IPS-11a (cell line): ENCODE results near the gene GIMAP7.
"Not testable (repeated sequence)": the region's sequence is repeated elsewhere in the genome, so short reads cannot be mapped to it uniquely, and the experiment has no call there.

ENCODE experiments used
- H3K4me3 ChIP-seq: one replicate; pipeline ENCODE4 v1.5.1; 2013; ENCODE audit warnings: low read depth, low read length, control low read depth

GIMAP7 gene

DNA sequence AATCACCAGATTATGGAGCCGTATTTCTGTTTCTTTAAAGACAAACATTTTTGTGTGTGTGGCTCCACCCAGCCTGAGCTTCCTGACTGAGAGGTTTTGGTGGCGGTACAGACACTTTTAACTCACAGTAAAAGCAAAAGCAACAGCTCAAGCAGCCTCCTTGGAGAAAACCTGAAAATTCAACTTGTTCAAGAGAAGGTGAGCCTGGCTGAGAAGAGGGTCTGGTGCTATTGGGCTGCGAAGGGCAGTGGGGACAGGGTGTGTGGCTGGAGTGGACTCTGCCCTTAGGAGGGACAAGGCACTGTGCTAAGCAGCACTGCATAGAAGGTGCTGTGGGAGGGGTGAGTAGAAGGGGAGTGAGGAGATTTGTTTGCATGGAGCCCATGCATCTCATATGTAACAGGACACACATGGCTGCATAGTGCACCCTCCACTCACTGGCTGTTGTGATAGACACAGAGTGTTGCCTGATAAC lies at the start of gene GIMAP7:
Gene GIMAP7, plus strand, starts transcription at position 125 of the 475 bp plus-strand sequence. CDS start 5,103 bp downstream, outside the sequence.
- no peak within 1 kb of the TSS for H3K4me3 ChIP-seq

DNA sequence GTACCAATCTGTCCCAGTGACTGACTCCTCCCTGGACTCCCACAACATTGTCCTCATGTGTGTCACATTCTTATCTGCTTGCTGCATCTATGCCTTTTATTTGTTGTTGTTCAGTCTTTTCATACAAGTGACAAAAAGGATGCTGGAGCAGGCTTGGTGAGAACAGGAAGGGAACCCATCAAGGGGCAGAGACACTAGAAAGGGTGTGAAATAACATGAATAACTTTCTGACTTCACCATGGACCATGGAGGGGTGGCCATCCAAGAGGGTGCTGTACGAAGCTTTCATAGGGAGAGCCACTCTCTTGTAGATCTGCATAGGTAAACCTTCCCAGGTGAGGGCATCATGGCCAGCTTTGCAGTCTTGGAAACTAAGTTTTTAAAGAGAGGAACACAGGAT lies 49.7 kb upstream of the GIMAP7 start:
- no peak overlapping the region for H3K4me3 ChIP-seq

DNA sequence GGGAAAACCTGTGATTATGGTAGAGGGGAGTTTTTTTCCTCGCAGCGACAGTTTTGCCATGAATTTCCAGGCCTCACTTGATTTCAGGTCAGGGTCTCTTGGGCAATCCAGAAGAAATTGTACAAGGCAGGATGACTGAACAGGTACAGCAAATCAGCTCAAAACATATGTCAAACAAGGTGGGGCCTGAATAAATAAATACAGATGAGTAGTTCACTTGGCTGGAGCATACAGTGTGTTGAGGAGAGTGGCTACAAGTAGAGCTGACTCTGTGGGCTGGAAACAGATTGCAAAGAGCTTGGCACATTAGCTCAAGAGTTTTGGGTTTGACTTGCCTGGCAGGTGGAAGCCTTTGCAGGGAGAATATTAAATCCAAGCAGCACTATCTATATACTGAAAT lies 49.3 kb upstream of the GIMAP7 start:
- no peak overlapping the region for H3K4me3 ChIP-seq

DNA sequence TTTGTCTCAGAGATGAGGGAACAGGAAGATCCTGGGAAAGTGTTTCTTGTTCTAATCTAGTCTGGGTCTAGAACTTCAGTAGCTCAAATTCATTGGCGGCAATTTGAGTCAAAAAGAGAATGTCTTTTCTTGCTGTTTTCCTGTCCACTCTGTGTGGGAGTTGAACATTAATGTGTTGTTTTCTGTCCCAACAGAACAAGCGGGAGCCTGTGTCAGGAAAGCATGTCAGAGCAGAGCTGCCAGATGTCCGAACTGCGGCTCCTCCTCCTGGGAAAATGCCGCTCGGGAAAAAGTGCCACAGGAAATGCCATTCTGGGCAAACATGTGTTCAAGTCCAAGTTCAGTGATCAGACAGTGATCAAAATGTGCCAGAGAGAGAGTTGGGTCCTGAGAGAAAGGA lies 48.2 kb upstream of the GIMAP7 start:
- no peak overlapping the region for H3K4me3 ChIP-seq

DNA sequence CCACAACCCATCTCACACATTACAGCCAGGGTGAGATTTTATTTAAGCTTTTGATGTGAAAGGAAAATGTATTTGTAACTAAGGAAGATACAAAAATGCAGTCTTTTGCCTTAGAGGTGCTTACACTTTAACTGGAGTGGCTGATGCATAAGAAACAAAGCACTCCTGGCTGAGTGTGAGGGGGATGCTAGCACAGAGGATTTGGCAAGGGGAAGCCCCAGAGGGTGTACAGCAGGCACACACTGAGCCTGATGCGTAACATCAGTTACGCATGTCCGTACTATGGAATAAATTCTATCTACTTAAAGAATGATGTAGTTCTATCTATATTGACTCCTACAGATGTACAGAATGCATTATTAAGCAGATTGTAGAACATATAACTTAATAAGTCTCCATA lies 46.4 kb upstream of the GIMAP7 start:
- no peak overlapping the region for H3K4me3 ChIP-seq

DNA sequence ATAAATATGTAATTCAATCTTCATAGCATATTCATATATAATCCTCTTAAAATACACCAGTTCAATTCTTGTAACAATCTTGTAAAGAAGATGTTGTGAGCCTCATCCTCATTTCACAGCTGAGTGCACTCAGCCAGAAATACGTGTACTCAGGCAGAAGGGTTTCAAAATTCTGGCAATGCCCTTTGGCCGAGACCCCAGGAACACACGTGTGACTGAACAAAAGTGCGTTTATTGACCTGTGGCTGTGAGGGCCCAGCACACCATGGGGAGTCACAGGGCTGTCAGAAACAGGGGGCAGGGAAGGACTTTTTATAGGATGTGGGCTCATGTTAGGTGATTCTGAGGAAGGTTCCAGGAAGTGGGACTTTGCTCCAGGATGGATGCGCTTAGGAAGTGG lies 42.8 kb upstream of the GIMAP7 start:
- H3K4me3 ChIP-seq = no peak overlapping the region

DNA sequence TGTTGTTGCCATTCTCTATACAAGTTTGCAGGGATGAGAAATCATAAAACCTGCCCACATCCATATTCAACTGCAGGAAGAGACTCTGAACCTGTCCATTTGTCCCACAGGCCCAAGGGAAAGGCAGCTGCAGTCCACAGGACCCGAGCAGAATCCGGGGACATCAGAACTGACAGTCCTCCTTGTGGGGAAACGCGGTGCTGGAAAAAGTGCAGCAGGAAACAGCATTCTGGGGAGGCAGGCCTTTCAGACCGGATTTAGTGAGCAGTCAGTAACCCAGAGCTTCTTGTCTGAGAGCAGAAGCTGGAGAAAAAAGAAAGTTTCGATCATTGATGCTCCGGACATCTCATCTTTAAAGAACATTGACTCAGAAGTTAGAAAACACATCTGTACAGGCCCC lies 40.8 kb upstream of the GIMAP7 start:
- H3K4me3 ChIP-seq = no peak overlapping the region

DNA sequence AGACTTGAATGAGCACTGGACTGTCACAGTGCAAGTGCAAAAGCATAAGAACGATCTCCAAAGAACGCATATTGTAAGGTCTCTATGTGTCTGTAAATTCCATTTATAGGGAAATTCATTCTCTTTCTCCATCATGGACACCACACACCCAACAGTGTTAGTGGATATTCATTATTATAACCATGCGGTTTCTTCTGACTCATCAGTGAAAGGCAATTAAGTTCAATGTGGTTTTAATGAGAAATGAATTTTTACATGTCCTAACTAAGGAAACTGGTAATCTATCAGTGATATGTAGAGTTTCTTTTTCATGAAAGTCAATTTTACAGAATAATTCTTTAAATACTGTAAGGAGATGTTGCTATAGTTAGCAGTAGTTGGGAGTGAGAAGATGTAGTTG lies 38.4 kb upstream of the GIMAP7 start:
- no peak overlapping the region for H3K4me3 ChIP-seq

DNA sequence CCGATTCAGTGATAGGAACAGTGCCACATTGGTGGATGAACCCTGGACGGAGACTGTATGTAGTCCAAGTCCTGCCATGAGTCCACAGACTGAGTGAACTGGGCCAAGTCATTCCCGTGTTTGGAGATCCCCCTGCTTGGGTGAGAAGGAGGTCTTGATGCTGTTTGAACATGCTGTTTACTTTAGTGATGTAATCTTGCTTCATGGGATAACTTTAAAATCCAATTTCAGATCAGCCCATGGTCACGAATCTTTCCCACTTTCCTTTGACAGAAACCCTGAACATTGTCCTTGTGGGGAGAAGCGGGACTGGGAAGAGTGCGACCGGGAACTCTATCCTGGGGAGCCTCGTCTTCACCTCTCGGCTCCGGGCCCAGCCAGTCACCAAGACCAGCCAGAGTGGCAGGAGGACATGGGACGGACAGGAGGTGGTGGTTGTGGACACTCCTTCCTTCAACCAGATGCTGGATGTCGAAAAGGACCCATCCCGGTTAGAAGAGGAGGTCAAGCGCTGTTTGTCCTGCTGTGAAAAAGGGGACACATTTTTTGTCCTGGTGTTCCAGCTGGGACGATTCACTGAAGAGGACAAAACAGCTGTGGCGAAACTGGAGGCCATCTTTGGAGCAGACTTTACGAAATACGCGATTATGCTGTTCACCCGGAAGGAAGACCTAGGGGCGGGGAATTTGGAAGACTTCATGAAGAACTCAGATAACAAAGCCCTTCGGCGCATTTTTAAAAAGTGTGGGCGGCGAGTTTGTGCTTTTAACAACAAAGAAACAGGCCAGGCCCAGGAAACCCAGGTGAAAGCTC lies 37.6 kb upstream of the GIMAP7 start:
- no peak overlapping the region for H3K4me3 ChIP-seq

DNA sequence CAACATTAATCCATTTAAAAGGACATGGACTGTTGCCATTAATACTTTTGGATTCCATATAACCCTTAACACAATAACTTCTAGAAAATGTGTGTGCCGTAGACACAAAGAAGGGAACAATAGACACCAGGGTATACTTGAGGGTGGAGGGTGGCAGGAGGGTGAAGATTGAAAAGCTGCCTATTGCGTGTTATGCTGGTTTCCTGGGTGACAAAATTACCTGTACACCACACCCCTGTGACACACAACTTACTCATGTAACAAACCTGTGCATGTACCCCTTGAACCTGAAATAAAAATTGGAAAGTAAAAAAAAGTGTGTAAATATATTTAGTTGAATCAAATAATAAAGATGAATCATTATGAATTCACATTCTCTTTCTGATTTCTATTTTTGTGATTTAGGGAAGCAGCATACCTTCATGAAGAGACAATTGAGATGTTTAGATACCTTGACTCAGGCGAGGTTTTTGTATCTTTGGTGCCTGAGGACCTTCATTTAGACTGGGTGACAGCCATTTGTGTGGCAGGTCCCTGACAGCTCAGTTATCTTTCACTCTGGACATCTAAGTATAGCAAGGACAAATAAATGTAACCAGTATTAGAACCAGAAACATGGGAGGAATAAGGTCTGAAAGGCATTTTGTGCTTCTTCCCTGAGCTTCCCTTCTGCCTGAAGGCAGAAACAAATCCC lies 35.5 kb upstream of the GIMAP7 start:
- no peak overlapping the region for H3K4me3 ChIP-seq

DNA sequence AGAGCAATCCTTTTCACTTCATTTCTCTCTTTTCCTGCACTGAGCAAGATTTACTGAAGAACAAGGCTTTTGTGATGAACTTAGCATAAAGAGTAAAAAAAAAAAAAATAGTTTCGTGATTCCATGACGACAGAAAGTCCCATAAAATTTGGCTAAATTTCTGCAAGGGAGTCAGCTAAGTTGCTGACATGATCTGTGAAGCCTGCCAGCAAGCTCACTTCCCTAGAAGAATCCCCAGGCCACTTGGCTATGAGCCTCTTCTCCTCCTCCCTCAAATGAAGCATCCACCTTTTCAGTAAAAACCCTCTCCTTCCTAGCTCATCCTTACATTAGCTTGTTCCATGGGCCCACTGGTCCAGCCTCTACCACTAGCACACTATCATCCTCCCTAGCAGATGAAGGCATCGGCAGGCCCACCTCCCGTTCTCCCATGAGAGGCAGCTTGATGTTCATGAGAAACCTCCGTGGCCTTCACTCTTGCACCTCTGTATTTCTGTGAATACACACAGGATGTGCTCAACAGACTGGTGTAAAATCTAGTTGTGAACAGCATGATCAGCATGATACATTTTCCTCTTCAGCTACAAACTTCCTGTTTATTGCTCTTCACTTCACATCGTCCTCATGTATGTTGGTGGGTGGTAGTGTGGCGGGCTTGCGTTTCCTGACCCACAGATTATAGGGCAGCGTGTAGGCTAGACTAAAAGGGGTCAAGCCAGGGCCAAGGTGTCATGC lies 33.3 kb upstream of the GIMAP7 start:
- H3K4me3 ChIP-seq = no peak overlapping the region

DNA sequence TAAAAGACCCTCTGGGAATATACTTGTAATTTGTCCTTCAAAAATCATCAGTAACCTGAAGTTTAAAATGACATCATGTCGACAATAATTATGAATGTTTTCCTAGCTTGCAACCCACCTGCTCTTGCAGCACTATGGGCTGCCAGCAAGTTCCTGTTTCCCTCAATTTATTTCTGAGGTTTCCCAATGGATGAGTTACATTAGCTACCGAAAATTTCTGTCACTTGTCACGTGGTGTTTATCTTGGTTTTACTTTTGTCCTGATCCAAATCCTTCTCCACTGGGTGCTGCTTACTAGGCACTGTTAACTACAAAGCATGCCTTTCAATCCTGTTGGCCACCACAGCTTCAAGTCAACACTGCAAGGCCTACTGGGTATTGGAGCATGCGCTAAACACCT lies 32.8 kb upstream of the GIMAP7 start:
- no peak overlapping the region for H3K4me3 ChIP-seq

DNA sequence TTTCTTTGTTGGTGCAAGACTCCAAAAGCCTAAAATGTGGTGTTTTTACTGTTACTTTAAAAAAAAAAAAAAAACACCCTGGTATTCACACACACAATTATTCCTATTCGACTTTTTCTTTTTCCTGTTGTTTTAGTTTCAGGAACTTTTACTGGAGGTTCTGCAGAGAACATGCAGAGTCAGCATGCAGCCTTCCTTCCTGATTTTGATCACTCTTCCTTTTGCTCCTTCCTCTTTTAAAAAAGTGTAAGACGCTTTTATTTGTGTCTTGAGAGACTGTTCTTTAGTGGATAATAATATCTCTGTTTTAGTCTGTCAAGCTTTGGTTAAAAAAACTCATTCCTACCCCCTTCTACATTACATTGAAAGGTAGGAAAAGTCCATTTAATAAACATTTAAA lies 31.2 kb upstream of the GIMAP7 start:
- not testable (repeated sequence) for H3K4me3 ChIP-seq

DNA sequence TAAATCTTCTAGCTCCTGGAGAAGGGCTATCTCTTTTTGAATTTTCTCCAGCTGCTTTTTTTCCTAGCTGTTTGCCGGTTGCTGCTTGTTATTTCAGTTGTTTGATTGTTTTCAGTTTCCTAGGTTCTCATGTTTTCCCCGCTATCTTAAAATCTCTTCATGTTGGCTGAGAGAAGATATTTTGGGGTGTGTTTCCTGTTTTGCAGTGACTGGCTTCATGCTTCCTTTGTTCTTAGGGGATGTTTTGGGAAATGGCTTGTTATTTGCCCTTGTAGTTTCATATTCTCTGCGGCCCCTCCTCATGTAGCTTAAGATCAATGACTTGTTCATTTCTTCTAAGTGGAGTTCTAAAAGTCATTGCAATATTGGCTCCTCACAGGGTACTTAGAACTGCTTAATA lies 30.6 kb upstream of the GIMAP7 start:
- not testable (repeated sequence) for H3K4me3 ChIP-seq

DNA sequence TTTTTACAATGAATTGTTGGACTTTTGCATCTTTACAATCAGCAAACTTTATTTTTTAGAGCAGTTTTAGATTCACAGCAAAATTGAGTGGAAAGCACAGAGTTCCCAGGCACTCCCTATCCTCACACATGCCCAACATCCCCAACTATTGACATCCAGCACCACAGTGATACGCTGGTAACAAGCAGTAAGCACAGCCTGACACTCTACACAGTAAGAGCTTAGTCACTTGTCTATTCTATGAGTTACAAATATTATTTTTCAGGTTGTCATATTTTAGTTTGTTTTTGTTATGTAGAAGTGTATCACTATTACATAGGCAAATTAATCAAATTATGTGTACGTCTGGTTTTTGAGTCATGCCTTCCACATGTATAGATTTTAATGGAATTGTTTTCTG lies 27.0 kb upstream of the GIMAP7 start:
- H3K4me3 ChIP-seq = no peak overlapping the region

DNA sequence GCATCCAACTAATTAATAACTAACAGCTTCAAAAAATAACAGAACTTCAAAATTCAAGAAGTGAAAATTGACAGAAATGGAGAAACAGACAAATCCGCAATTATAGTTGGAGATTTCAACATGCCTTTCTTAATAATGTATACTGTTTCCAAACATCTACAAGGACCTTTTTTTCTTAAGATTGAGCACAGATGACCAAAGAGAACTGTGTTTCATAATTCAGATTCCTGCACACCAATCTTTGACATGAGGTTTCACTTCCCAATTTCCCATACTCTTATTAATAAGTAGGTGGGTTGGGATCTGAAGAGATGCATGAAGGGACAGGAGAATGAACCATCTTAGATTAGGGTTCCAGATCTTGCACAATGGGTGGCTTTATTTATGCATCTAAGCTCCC lies 24.9 kb upstream of the GIMAP7 start:
- no peak overlapping the region for H3K4me3 ChIP-seq

DNA sequence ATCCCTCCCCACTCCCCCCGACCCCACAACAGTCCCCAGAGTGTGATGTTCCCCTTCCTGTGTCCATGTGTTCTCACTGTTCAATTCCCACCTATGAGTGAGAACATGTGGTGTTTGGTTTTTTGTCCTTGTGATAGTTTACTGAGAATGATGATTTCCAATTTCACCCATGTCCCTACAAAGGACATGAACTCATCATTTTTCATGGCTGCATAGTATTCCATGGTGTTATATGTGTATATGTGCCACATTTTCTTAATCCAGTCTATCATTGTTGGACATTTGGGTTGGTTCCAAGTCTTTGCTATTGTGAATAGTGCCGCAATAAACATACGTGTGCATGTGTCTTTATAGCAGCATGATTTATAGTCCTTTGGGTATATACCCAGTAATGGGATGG lies 21.2 kb upstream of the GIMAP7 start:
- H3K4me3 ChIP-seq = not testable (repeated sequence)

DNA sequence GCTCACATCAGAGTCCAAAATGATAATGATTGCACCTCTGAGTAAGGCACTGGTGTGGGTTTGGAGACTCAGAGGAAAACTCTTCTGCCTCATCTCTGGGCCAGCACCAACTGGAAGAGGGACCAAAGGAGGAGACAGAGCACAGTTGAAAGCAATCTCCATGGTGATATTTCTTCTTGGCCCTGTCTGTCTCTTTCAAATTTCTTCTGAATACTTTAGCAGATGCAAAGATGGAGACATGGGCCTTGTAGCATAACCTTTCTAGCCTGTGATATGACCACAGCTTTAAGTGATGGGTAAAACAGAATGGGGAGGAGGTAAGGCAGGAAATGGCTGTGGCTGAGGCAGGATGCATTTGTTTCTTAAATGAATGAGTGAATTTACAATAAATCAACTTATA lies 12.2 kb upstream of the GIMAP7 start:
- H3K4me3 ChIP-seq = no peak overlapping the region

DNA sequence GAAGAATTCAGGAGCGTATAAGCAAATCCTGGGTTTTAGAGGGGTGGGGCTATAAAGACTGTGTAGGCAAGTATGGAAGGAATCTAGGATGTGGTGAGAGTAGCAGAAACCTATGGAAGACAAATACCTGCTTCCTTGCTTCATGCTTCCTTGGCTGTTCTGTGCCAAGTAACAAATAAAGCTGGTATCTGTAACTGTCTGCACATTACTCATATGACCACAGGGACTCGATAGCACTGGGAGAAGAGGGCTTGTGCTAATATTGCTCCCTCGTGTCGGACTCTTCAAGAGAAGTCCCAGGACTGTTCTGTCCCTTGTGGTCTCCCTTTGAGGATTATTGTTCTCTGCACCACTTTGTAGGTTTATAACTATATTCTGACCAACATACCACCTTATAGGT lies 11.5 kb upstream of the GIMAP7 start:
- H3K4me3 ChIP-seq = no peak overlapping the region

DNA sequence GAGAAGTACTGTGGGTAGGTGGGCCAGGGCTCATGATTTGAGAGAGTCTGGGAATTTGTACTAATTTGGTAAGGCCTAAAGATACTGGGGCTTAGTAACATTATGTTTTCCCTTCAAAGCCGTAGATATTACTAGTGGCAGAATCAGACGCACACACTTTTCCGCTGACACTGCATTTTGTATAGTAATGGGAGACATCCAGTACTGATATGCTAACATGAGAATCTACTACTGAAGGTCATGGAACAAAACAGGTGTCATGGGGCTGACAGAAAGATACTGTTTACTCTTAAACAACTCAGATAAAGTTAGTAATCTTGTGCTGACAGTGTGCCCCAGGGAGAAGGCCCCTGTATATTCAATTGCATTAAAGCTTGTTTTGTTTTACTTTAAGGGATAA lies 11.1 kb upstream of the GIMAP7 start:
- H3K4me3 ChIP-seq = no peak overlapping the region

DNA sequence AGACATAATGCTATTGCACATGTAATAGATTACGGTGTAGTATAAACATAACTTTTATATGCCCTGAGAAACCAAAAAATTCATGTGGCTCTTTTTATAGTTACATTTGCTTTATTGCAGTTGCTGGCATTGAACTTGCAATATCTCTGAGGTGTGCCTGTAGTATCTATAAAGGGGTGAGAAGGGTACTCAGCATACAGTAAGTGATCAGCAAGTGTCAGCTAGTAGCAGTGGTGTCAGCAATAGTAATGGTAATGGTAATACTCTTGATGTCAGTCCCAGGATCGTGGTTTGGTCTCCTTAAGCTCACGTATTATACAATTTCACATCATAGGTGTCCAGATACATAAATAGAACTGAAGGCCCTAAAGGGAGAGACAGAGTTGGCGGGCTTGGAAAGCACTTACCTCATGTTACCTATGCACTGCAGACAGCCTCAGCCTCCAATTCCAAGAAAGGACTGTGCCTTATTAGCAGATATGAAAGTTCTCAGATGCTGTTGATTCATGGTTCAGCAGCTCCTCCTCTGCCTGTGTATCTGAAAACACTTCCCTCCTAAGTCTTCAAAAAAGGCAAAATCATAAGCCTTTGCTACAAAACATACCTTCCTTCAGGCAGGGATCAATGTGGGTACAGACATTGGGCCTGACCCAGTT lies 6.6 kb upstream of the GIMAP7 start:
- H3K4me3 ChIP-seq = no peak overlapping the region
